HEK293 (cell line): ENCODE data around the gene SLC25A12.
A peak's percentile ranks its signal among the peaks of the same experiment; 100 is the strongest.

Experiments used
- CTCF ChIA-PET: fragments of 350-600 bp; formaldehyde crosslinking; extraction: SDS; loops from one replicate; lab custom pipeline; 2021; ENCODE audit warnings: antibody characterized with exemption; lab: Yijun Ruan, JAX
- POLR2A ChIA-PET: fragments of 300-600 bp; formaldehyde crosslinking; extraction: SDS; loops from one replicate; lab custom pipeline; 2020; ENCODE audit warnings: antibody characterized with exemption, inconsistent platforms; lab: Yijun Ruan, JAX
- H3K27ac ChIP-seq: fragments of 200-500 bp; sonication (Bioruptor generic); 2 replicates; pipeline ENCODE4 v1.5.1; 2014; ENCODE audit warnings: low read depth, low read length, control low read depth, inconsistent platforms; ENCODE audit errors: extremely low read depth
- H3K36me3 ChIP-seq, 2 experiments: fragments of 200-500 bp in 1 of 2; sonication (Bioruptor generic) in 1 of 2; 1 replicate in 1 of 2; 2 replicates in 1 of 2; pipeline ENCODE4 v1.5.1; 2014 to 2017; ENCODE audit warnings: inconsistent platforms in 2 of 2, low read length in 2 of 2; ENCODE audit not compliant: control insufficient read depth in 2 of 2, insufficient read depth in 1 of 2
- H3K4me1 ChIP-seq: fragments of 200-500 bp; sonication (Bioruptor generic); 2 replicates; pipeline ENCODE4 v1.5.1; 2014; ENCODE audit warnings: mild to moderate bottlenecking, low read length, inconsistent platforms; ENCODE audit not compliant: control insufficient read depth, insufficient read depth
- H3K4me3 ChIP-seq: 2 replicates; pipeline ENCODE4 v1.5.1; 2011; ENCODE audit warnings: low read depth, mild to moderate bottlenecking, control low read depth, low read length, moderate library complexity
- H3K9me3 ChIP-seq: fragments of 200-500 bp; sonication (Bioruptor generic); 2 replicates; pipeline ENCODE4 v1.5.1; 2014; ENCODE audit warnings: low read depth, low read length, inconsistent platforms; ENCODE audit not compliant: control insufficient read depth, insufficient read depth
- ATF2 ChIP-seq: fragments of 450-650 bp; formaldehyde crosslinking; IDR thresholded peaks from 2 replicates; pipeline ENCODE4 v1.5.1; 2016; ENCODE audit warnings: missing biosample characterization, missing genetic modification characterization, low read depth
- HOXC10 ChIP-seq: sonication (generic); formaldehyde crosslinking; IDR thresholded peaks from 2 replicates; pipeline ENCODE4 v1.8.1; 2023; ENCODE audit warnings: mild to moderate bottlenecking, missing genetic modification reagents
- IKZF3 ChIP-seq: fragments of 450-650 bp; IDR thresholded peaks from 2 replicates; pipeline ENCODE4 v1.5.0; 2018; ENCODE audit warnings: missing biosample characterization, mild to moderate bottlenecking, missing genetic modification characterization, moderate library complexity
- KLF1 ChIP-seq: fragments of 450-650 bp; formaldehyde crosslinking; IDR thresholded peaks from 2 replicates; pipeline ENCODE4 v1.5.1; 2016; ENCODE audit warnings: missing biosample characterization, missing genetic modification characterization
- KLF8 ChIP-seq: fragments of 450-650 bp; formaldehyde crosslinking; IDR thresholded peaks from 2 replicates; pipeline ENCODE4 v1.5.1; 2016; ENCODE audit warnings: missing biosample characterization, missing genetic modification characterization
- OSR2 ChIP-seq: fragments of 450-650 bp; formaldehyde crosslinking; IDR thresholded peaks from 2 replicates; pipeline ENCODE4 v1.5.1; 2016; ENCODE audit warnings: missing biosample characterization, missing genetic modification characterization
- PRDM10 ChIP-seq: fragments of 450-650 bp; formaldehyde crosslinking; IDR thresholded peaks from 2 replicates; pipeline ENCODE4 v1.5.1; 2016; ENCODE audit warnings: missing biosample characterization, missing genetic modification characterization
- TCF7L2 ChIP-seq: IDR thresholded peaks from 2 replicates; pipeline ENCODE4 v1.6.1; 2011; ENCODE audit warnings: low read depth, mild to moderate bottlenecking, inconsistent platforms, low read length, moderate library complexity, borderline replicate concordance
- WT1 ChIP-seq: fragments of 450-650 bp; formaldehyde crosslinking; IDR thresholded peaks from 2 replicates; pipeline ENCODE4 v1.5.1; 2016; ENCODE audit warnings: missing biosample characterization, missing genetic modification characterization
- ZBTB26 ChIP-seq: fragments of 450-650 bp; formaldehyde crosslinking; optimal IDR thresholded peaks from 2 replicates; pipeline ENCODE3; 2016; ENCODE audit warnings: missing biosample characterization, mild to moderate bottlenecking, missing genetic modification characterization
- ZNF148 ChIP-seq: fragments of 450-650 bp; formaldehyde crosslinking; IDR thresholded peaks from 2 replicates; pipeline ENCODE4 v1.5.0; 2017; ENCODE audit warnings: missing biosample characterization, missing genetic modification characterization, borderline replicate concordance
- ZNF221 ChIP-seq: fragments of 450-650 bp; formaldehyde crosslinking; IDR thresholded peaks from 2 replicates; pipeline ENCODE4 v1.5.1; 2017; ENCODE audit warnings: missing biosample characterization, missing genetic modification characterization, borderline replicate concordance
- ZNF404 ChIP-seq: fragments of 450-650 bp; formaldehyde crosslinking; IDR thresholded peaks from 2 replicates; pipeline ENCODE4 v1.5.1; 2017; ENCODE audit warnings: missing biosample characterization, missing genetic modification characterization
- ZNF426 ChIP-seq: fragments of 450-650 bp; formaldehyde crosslinking; IDR thresholded peaks from 2 replicates; pipeline ENCODE4 v1.5.1; 2017; ENCODE audit warnings: missing biosample characterization, missing genetic modification characterization, mild to moderate bottlenecking, inconsistent platforms, moderate library complexity
- ZNF518A ChIP-seq: fragments of 450-650 bp; formaldehyde crosslinking; conservative IDR thresholded peaks from 2 replicates; pipeline ENCODE4 v1.5.1; 2016; ENCODE audit warnings: low read depth, missing biosample characterization, missing genetic modification characterization
- ZNF544 ChIP-seq: fragments of 450-650 bp; formaldehyde crosslinking; IDR thresholded peaks from 2 replicates; pipeline ENCODE4 v1.5.0; 2017; ENCODE audit warnings: missing biosample characterization, missing genetic modification characterization
- ZNF596 ChIP-seq: fragments of 450-650 bp; IDR thresholded peaks from 2 replicates; pipeline ENCODE4 v1.5.0; 2018; ENCODE audit warnings: missing biosample characterization, mild to moderate bottlenecking, missing genetic modification characterization, moderate library complexity

Gene SLC25A12

GRCh38 chr2:171794918-171795317 lies 99.1 kb downstream of the SLC25A12 start:
- POLR2A ChIA-PET: no interaction called here
- H3K4me1 ChIP-seq: peaks cover 13% of the 10 kb centered on the region
- TF ChIP-seq KLF8 (tag by site-specific recombination) (no peak), ATF2 (tag by site-specific recombination) (no peak), TCF7L2 (no peak), WT1 (tag by site-specific recombination) (peak; percentile 69; the same call in 1 of the 2 replicates), IKZF3 (tag by site-specific recombination) (peak; percentile 16; the same call in 1 of the 2 replicates), ZNF544 (tag by site-specific recombination) (no peak), ZNF426 (no peak), ZNF148 (tag by site-specific recombination) (no peak), ZNF404 (no peak), ZBTB26 (tag by site-specific recombination) (no peak), ZNF596 (no peak), HOXC10 (no peak), PRDM10 (peak; percentile 45)
- H3K36me3 ChIP-seq: peaks cover 0 to 20% of the 10 kb centered on the region in 2 experiments; a peak in 1 of 3 replicates
- H3K9me3 ChIP-seq: no peaks in the 10 kb centered on the region
- H3K4me3 ChIP-seq: no peak overlapping the region
- H3K27ac ChIP-seq: no peak overlapping the region
- CTCF ChIA-PET: interaction anchor here (0.6 to 2.7 kb wide), 3 partner anchors 14 to 319 kb away, joined by 3 to 8 read pairs (median 3); no protein-coding TSS in a partner anchor

GRCh38 chr2:171793691-171794678 lies 100.1 kb downstream of the SLC25A12 start:
- POLR2A ChIA-PET: no interaction called here
- CTCF ChIA-PET: interaction anchor here (0.6 to 2.7 kb wide), 4 partner anchors 15 to 332 kb away, joined by 3 to 8 read pairs (median 3); no protein-coding TSS in a partner anchor
- Histone ChIP-seq H3K36me3 (peaks cover 0 to 18% of the 10 kb centered on the region in 2 experiments; a peak in 1 of 3 replicates), H3K4me1 (peaks cover 13% of the 10 kb centered on the region), H3K27ac (0 out of 2 replicates have a peak overlapping the region, but pooled peaks have one; percentile 8), H3K4me3 (no peak overlapping the region), H3K9me3 (no peaks in the 10 kb centered on the region)
- TF ChIP-seq KLF1 (tag by site-specific recombination): no peak
- TF ChIP-seq OSR2 (tag by site-specific recombination): 0 out of 2 replicates have a peak, but pooled peaks have one; percentile 26
- TF ChIP-seq ZNF221 (tag by site-specific recombination): no peak
- no peak for TF ChIP-seq ZNF518A (tag by site-specific recombination)
